ENCODE measurements around the gene WFS1.

The WFS1 gene

DNA sequence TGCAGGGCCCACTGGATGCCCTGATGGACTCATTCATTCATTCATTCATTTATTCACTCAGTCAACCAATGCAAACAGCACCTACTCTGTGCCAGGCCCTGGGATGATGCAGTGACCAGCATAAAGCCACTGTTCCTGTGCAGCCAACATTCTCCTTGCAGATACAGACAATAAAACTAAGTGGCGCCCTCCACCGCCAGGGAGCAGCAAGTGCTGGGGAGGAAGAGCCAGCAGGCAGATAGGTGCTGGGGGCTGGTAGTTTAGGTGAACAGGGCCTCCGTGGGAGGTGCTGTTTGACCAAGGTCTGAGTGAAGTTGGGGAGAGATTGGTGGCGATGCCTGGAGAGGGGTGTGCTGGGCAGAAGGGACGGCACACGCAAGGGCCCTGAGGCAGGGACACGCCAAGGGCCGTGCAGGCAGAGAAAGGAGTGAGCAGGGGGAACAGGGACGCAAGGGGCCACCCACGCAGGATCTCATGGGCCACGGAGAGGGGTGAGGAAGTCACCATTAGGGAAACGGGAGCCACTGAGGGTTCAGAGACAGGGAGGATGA, 65.5 kb downstream of the WFS1 start:
- in situ Hi-C loops (cut with MboI; ENCODE audit: low sequenced_read_pairs): no loop called here

GRCh38 chr4:6336166-6336565, 66.5 kb downstream of the WFS1 start:
- in situ Hi-C loops (cut with MboI; ENCODE audit: low sequenced_read_pairs): no loop called here

DNA sequence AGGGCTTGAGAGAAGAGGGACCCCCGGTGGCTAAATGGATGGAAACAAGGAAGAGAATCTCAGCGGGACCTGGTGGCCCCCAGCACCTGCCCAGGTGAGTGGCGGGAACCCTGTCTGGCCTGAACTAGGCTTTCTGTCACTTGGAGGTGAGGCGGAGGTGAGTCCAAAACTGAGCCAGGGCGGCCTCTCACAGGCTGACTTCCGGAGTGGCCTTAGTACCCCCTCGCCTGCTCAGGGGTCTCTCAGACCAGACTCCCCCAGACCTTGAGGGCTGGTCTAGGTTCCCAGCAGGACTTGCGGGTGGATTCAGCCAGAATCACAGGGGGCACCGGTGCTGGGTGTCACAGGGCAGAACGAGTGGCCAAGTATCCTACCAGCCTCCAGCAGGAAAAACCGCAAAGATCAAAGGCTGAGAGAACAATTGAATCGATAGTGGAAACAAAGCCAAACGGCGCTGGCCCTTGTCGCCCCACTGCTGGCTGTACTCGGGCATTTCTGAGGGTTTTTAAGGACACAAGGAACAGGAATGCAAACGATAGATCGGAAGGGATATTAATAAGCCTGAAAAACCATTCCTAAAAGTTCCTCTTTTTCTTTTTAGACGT, 67.8 kb downstream of the WFS1 start:
- in situ Hi-C loops (cut with MboI; ENCODE audit: low sequenced_read_pairs): no loop called here

- in situ Hi-C loops (cut with MboI; ENCODE audit: low sequenced_read_pairs): no loop called here
These were observed 68.7 kb downstream of the WFS1 start for GRCh38 chr4:6338175-6338950.

DNA sequence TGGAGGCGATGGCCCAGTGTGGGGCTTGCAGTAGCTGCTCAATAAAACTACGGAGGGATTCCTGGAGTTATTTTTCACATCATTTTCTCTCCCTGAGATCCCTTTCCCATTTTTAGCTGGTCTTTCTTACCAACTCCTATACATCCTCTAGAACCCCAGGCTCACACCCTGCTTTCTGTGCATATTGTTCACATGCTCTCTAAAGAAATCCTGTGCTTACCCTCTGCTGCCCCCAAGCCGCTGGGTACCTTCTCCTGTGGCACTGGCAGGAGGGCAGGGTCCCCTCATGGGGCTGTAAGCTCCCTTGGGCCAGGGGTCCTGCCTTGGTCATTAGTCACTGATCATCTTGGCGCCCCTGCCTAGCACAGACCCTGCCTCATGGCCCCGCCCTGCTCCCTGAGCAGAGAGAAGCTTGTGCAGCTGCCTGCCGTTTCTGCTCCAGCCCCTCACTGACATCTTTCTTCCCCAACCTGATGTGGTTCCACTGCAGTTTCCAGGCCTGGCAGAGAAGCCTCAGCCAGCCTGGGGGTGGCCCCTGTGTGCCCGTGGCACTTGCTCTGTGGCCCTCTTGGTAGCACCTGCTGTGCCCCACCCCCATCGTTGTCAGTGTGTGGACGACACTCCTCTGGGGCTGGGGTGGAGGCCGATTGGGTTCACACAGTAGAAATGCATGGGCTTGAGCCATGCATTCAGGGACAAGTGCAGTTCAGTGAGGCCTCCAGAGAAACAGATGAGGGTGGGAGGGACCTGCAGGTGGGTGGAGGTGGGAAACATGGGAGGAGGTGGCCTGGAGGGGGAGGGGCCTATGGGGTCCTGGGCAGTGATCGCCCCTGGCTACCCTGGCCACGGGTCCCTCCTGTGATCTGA, 69.5 kb downstream of the WFS1 start:
- in situ Hi-C loops (cut with MboI; ENCODE audit: low sequenced_read_pairs): no loop called here

GRCh38 chr4:6339818-6340445, 70.3 kb downstream of the WFS1 start:
- in situ Hi-C loops (cut with MboI; ENCODE audit: low sequenced_read_pairs): no loop called here

DNA sequence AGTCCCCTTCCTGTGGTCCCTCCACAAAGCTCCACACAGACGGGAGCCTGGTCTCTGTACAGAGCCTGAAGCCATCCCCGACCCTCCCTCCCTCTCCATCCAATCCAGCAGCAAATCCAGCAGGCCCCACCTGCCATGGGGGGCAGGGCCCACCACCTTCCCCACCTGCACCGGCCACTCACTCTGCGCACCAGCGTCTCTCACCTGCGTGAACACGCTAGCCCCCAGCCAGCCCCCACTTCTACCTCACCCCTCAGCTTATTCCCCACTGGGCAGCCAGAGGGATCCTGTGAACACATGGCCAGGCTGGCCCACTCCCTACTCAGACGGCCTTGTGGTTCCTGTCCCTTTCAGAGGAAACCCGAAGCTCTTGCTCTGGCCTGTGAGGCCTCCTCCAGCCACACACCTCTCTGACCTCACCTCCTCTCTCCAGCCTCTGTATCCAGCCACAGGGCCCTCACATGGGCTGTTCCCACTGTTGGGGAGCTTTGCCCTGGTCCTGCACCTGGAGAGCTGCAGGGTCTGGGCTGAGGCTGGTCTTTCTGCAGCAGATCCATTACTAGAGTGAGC, 70.9 kb downstream of the WFS1 start:
- in situ Hi-C loops (cut with MboI; ENCODE audit: low sequenced_read_pairs): no loop called here

DNA sequence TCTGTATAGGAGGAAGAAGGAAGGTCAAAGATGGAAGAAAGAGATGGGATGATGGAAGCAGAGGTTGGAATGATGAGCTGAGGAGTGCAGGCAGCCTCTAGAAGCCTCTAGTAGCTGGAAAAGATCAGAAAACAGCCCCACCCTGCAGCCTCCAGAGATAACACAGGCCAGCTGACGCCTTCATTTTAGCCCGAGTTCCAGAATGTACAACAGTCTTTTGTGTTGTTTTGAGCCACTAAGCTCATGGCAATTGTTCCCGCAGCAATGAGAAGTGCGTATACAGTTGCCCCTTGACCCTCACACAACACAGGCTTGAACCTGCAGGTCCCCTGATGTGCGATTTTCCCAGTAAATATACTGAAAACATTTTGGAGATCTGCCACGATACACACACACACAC, 72.0 kb downstream of the WFS1 start:
- in situ Hi-C loops (cut with MboI; ENCODE audit: low sequenced_read_pairs): no loop called here

DNA sequence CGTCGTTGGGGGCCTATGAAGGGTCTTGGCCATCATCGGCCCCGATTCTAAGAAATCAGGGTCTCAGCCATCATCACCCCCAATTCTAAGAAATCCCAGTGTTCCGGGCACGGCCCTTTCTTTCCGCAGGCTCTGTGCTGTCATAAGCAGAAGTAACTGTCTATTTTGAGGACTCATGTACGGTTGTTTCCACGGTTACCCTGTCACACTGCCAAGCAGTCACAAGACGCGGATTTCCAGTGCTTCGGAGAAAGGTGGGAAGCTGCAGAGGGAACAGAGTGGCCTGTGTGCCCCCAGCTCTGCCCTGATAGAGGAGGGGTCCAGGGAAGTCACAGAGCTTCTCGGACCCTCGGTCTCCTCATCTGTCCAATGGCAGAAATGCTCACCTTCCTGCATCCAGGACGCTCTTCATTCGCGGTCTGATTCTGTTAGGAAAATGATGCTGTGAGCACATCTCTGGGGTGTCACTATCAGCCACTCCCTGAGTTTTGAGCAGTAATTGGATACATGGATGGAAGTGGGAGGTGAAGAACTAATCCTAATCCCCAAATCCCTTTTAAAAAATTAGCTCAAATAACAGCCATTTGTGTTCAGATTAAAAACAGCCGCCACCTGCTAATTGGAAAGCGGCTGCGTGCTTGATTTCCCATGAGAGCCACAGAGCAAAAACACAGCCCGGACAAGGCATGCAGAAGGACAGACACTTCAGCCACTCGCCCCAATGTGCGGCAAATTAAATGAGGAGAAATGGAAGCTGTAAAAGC, 73.1 kb downstream of the WFS1 start:
- in situ Hi-C loops (cut with MboI; ENCODE audit: low sequenced_read_pairs): no loop called here

DNA sequence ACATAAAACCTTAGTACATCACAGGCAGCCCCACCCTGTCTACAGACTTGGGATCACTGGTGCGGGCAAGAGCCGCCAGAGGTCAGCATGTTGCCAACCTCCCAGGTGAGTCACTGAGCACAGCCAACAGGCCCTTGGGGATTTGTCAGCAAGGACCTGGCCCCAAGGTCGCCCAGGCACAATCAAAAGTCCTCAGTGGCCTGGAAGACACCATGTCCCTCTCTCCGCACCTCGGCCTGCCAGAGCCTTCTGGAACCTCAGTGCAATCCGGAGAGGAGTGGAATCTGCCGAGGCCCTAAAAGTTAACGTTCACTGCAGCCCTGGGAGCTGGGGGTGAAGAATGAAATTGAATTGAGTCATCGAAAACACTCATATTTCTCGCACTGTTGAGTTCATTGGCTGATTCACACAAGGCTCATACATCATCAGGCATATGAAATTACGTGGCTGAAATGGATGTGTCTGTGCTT, 74.3 kb downstream of the WFS1 start:
- in situ Hi-C loops (cut with MboI; ENCODE audit: low sequenced_read_pairs): no loop called here

DNA sequence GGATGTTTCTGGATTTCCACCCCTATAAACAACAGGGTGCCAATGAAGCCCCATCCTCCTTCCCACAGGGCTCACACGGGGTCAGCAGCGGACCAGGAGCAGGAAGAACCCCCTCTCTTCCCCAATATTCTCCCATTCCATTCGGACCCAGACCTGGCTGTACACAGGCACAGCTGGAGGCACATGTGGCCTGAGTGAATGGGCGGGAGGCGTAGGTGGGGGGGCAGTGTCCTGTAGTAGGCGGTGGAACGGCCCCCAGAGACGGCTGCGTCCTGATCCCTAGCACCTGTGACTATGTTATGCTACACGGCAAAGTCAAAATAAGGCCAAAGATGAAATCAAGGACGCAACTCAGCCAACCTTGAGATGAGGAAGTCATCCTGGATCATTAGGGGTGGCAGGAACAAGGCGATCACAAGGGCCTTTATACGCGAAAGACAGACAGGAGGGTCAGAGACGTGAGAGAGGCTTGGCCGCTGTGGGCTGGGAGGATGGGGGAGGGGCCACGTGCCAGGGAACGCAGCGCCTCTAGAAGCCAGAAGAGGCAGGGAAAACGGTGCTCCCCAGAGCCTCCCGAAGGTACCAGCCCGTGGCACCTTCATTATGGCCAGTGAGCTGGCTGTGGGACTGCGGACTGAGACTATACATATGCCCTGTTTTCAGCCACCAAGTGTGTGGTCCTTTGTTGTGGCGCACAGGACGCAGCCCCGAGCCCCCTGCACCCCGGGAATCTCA, 75.6 kb downstream of the WFS1 start:
- in situ Hi-C loops (cut with MboI; ENCODE audit: low sequenced_read_pairs): no loop called here

DNA sequence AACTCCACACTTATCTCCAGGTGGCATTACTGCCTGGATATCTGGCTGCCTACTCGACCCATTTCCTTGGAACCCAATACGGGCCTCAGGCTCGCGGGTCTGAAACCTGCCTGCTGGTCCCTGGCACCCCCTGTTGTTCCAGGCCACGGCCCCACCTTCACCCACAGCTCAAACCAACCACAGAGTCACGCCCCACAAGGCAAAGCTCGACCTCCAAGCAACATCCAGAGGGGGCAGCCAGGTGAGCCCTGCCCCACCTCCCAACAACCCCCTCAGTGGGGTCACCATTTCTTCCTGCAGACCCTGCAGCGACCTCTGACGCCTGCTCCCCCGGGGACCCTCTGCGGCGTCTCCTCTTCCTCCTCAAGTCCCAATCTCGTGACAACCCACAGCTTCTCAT, 76.2 kb downstream of the WFS1 start:
- in situ Hi-C loops (cut with MboI; ENCODE audit: low sequenced_read_pairs): no loop called here

DNA sequence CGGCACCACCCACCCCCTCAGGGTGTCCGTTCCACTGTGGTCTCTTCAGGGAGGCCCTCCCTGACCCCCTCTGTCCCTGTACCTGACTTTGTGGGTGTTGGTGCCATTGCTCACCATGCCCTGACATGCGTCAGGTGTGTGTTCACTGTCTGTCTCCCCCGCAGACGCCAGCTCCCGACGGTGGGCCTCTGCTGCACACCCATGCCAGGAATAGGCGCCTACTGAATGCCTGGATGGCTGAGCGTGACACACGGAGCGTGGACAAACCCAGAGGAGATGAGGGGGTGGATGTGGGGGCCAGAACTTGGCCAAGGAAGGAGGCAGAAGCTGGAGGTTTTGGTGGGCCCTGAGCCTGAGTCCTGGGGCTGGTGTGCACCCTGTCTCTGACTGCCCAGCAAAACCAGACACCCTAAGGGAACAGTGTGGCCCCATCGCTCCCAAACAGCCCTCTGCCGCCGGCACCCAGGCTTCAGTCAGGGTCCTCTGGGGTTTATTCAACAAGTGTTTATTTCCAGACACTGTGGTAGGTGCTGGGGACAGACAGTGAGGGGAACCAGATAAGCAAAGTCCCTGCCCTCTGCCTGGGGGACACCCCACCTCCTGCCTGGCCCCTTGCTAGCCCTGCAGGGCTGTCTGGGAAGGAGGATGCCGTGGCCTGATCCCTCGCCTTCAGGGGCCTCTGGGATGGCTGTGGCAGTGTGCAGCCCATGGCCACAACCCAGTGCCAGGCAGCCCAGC, 76.9 kb downstream of the WFS1 start:
- in situ Hi-C loops (cut with MboI; ENCODE audit: low sequenced_read_pairs): no loop called here

GRCh38 chr4:6347511-6348045, 77.9 kb downstream of the WFS1 start:
- in situ Hi-C loops (cut with MboI; ENCODE audit: low sequenced_read_pairs): no loop called here

GRCh38 chr4:6348408-6348807, 78.8 kb downstream of the WFS1 start:
- in situ Hi-C loops (cut with MboI; ENCODE audit: low sequenced_read_pairs): no loop called here

GRCh38 chr4:6349896-6350603, 80.4 kb downstream of the WFS1 start:
- in situ Hi-C loops (cut with MboI; ENCODE audit: low sequenced_read_pairs): no loop called here

GRCh38 chr4:6350646-6351045, 81.0 kb downstream of the WFS1 start:
- in situ Hi-C loops (cut with MboI; ENCODE audit: low sequenced_read_pairs): no loop called here
